PC-9 (cell line): ENCODE data around the gene GNAS. TPM values are rescaled to one million over a fixed set of nuclear protein-coding genes. Genes with fewer than 3 reads are reported as not detected.

ENCODE experiments used
- BruUV-seq: library from RNA; stranded (reverse); fragments of 400-500 nt; replicated peaks from 2 replicates; lab custom pipeline; 2021; lab: Mats Ljungman, UMichigan
- CTCF ChIA-PET: fragments of 300-600 bp; sonication (Branson Sonifier 250); formaldehyde crosslinking; loops from one replicate; lab custom pipeline; 2022; ENCODE audit warnings: antibody characterized with exemption; lab: Charles Lee
- POLR2A ChIA-PET: fragments of 300-600 bp; sonication (Branson Sonifier 250); formaldehyde crosslinking; loops from one replicate; lab custom pipeline; 2022; ENCODE audit warnings: antibody characterized with exemption; ENCODE audit not compliant: unreplicated experiment; lab: Charles Lee
- DNase-seq, 2 experiments: peaks; one replicate each; pipeline versions ENCODE4 v3.0.0 to v3.0.0-alpha.2; 2015 to 2022; ENCODE audit warnings: mixed read lengths in 1 of 2
- H2AFZ ChIP-seq: fragments of 200-600 bp; sonication (generic); 2 replicates; pipeline ENCODE4 v1.8.1; 2017; ENCODE audit warnings: antibody characterized with exemption
- H3F3A ChIP-seq: fragments of 200-600 bp; sonication (generic); 2 replicates; pipeline ENCODE4 v1.8.1; 2017; ENCODE audit warnings: antibody characterized with exemption, mild to moderate bottlenecking, low read depth; ENCODE audit not compliant: insufficient read depth
- H3K27ac ChIP-seq: fragments of 200-600 bp; sonication (generic); 2 replicates; pipeline ENCODE4 v1.6.1; 2016; ENCODE audit warnings: mixed run types
- H3K27me3 ChIP-seq: fragments of 200-600 bp; sonication (generic); 2 replicates; pipeline ENCODE4 v1.6.1; 2016; ENCODE audit warnings: low read depth, mixed run types; ENCODE audit not compliant: insufficient read depth
- H3K36me3 ChIP-seq: fragments of 200-600 bp; sonication (generic); 2 replicates; pipeline ENCODE4 v1.6.1; 2016; ENCODE audit warnings: low read depth, mixed run types
- H3K4me1 ChIP-seq: fragments of 200-600 bp; sonication (generic); replicated peaks from 2 replicates; pipeline ENCODE4 v1.6.1; 2016; ENCODE audit warnings: mixed run types; ENCODE audit not compliant: insufficient read depth
- H3K4me2 ChIP-seq: fragments of 200-600 bp; sonication (generic); 2 replicates; pipeline ENCODE4 v1.6.1; 2017; ENCODE audit warnings: mixed run types
- H3K4me3 ChIP-seq: fragments of 200-600 bp; sonication (generic); 2 replicates; pipeline ENCODE4 v1.6.1; 2016; ENCODE audit warnings: mixed run types
- H3K79me2 ChIP-seq: fragments of 200-600 bp; sonication (generic); 2 replicates; pipeline ENCODE4 v1.6.1; 2017; ENCODE audit warnings: low read depth, mixed run types
- H3K9me2 ChIP-seq: fragments of 200-600 bp; sonication (generic); 2 replicates; pipeline ENCODE4 v1.8.1; 2017; ENCODE audit warnings: mild to moderate bottlenecking; ENCODE audit not compliant: insufficient read depth
- H3K9me3 ChIP-seq: fragments of 200-600 bp; sonication (generic); 2 replicates; pipeline ENCODE4 v1.8.1; 2016; ENCODE audit warnings: low read depth; ENCODE audit not compliant: insufficient read depth
- H4K20me1 ChIP-seq: fragments of 200-600 bp; sonication (generic); 2 replicates; pipeline ENCODE4 v1.8.1; 2017; ENCODE audit not compliant: insufficient read depth
- EZH2 ChIP-seq: fragments of 200-600 bp; sonication (generic); IDR thresholded peaks from 2 replicates; pipeline ENCODE4 v1.8.0; 2017; ENCODE audit warnings: antibody characterized with exemption, low read depth
- intact Hi-C: fragments of 100-400 bp; cut with micrococcal nuclease; formaldehyde crosslinking; loops from one replicate; pipeline ENCODE4 v1.10.0; 2022; ENCODE audit not compliant: unreplicated experiment
- total RNA-seq: library from RNA; stranded (reverse); gene quantifications from 2 replicates; pipeline ENCODE4 v1.2.3, GENCODE V29; 2021
- TF ChIP-seq, protein P1 (sequence below): fragments of 200-600 bp; sonication (generic); conservative IDR thresholded peaks from 2 replicates; pipeline ENCODE4 v1.6.1; 2017; ENCODE audit warnings: mixed run types, antibody characterized with exemption, mild to moderate bottlenecking, moderate library complexity

The GNAS gene
- total RNA-seq, 1 experiment from 2014 or later, result 929 TPM

DNA sequence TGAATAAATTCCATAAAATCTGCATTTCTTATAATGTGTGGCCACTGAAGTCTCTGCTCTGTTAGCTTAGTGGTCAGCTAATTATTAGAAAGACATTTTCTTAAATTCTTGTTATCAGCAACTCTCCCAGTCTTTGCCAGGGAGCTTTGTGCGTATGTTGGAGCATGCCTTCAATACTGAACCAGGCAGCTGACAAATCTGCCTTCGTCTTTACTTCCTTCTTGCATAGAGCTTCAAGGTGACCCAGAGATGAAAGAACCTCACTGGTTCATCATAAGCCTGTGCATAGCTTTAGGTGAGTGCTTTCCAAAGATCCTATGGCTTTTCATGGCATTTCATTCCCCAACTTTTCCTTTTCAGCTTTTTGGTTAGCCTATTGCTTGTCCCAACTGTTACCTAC lies 85.6 kb downstream of the GNAS start:
- CTCF ChIA-PET, result interaction anchor here (0.7 kb wide), 1 partner anchor 118 kb away, joined by 5 read pairs; no protein-coding TSS in a partner anchor
- H3K27ac ChIP-seq, result no peak overlapping the region
- no peak for DNase-seq
- TF ChIP-seq, protein P1, sequence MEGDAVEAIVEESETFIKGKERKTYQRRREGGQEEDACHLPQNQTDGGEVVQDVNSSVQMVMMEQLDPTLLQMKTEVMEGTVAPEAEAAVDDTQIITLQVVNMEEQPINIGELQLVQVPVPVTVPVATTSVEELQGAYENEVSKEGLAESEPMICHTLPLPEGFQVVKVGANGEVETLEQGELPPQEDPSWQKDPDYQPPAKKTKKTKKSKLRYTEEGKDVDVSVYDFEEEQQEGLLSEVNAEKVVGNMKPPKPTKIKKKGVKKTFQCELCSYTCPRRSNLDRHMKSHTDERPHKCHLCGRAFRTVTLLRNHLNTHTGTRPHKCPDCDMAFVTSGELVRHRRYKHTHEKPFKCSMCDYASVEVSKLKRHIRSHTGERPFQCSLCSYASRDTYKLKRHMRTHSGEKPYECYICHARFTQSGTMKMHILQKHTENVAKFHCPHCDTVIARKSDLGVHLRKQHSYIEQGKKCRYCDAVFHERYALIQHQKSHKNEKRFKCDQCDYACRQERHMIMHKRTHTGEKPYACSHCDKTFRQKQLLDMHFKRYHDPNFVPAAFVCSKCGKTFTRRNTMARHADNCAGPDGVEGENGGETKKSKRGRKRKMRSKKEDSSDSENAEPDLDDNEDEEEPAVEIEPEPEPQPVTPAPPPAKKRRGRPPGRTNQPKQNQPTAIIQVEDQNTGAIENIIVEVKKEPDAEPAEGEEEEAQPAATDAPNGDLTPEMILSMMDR, result no peak
- no peak for TF ChIP-seq EZH2
- BruUV-seq, result no TSS peak
- H3K4me2 ChIP-seq, result no peak overlapping the region
- H3K27me3 ChIP-seq, result no peaks in the 10 kb centered on the region
- no peaks in the 10 kb centered on the region for H3F3A ChIP-seq
- POLR2A ChIA-PET, result no interaction called here
- H3K9me2 ChIP-seq, result no peaks in the 10 kb centered on the region
- H2AFZ ChIP-seq, result peak overlapping the region; percentile 31; the same call in 1 of the 2 replicates
- H3K79me2 ChIP-seq, result no peaks in the 10 kb centered on the region
- intact Hi-C loops, result no loop called here
- H4K20me1 ChIP-seq, result no peaks in the 10 kb centered on the region
- H3K9me3 ChIP-seq, result no peaks in the 10 kb centered on the region
- no peak overlapping the region for H3K4me3 ChIP-seq
- H3K4me1 ChIP-seq, result peaks cover 10% of the 10 kb centered on the region; the same call in 1 of the 2 replicates
- no peaks in the 10 kb centered on the region for H3K36me3 ChIP-seq

DNA sequence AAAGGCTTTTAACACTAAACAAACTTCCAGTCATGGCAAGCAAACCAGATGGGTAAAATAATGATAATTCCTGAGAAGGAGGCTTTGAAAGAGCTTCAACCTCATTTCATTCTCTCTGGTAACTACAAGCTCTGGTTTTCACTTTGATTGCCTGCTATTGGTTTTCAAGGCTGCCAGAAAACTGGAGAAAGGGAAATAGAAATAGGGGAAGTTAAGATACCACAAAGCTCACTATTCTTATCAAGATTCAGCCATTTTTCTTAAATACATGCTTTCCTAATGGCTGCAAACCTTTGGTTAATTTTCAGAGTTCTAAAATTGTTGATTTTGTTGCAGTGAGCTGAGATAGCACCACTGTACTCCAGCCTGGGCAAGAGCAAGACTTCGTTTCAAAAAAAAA lies 86.0 kb downstream of the GNAS start:
- CTCF ChIA-PET, result interaction anchor here (0.7 kb wide), 1 partner anchor 118 kb away, joined by 5 read pairs; no protein-coding TSS in a partner anchor
- no peak overlapping the region for H3K4me2 ChIP-seq
- H3K9me2 ChIP-seq, result no peaks in the 10 kb centered on the region
- H3F3A ChIP-seq, result no peaks in the 10 kb centered on the region
- no peaks in the 10 kb centered on the region for H3K36me3 ChIP-seq
- no peak for DNase-seq
- no peaks in the 10 kb centered on the region for H3K9me3 ChIP-seq
- H4K20me1 ChIP-seq, result no peaks in the 10 kb centered on the region
- BruUV-seq, result no TSS peak
- peaks cover 11% of the 10 kb centered on the region for H3K4me1 ChIP-seq
- no peak overlapping the region for H3K27ac ChIP-seq
- no peak overlapping the region for H3K4me3 ChIP-seq
- POLR2A ChIA-PET, result no interaction called here
- intact Hi-C loops, result no loop called here
- H2AFZ ChIP-seq, result peak overlapping the region; percentile 31; the same call in 1 of the 2 replicates
- no peaks in the 10 kb centered on the region for H3K79me2 ChIP-seq
- no peaks in the 10 kb centered on the region for H3K27me3 ChIP-seq
- TF ChIP-seq, protein P1, result no peak
- no peak for TF ChIP-seq EZH2

DNA sequence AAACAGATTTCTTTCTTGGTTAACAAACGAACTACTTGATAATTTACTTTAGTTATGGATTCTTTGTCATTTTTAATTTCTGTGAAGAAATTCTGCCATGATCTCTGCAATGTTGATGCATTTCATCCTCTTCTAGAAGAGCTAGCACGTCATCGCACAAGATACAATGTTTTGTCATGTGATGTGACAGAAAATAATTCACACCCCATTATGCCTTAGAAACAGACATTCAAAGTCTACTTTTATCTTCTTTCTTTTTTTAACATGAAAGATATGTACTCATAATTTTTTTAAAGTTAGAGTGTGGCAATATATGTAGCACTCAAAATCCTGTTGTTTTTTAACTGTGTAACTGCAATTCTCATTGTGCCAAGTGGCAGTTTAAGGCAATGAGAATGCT lies 89.0 kb downstream of the GNAS start:
- peaks cover 37% of the 10 kb centered on the region for H3K4me1 ChIP-seq
- intact Hi-C loops, result no loop called here
- BruUV-seq, result no TSS peak

More for the DNA sequence above, 89.0 kb downstream of the GNAS start:
- no peak for DNase-seq
- peaks cover 24% of the 10 kb centered on the region; the same call in 1 of the 2 replicates for H3F3A ChIP-seq
- no peak overlapping the region for H3K4me3 ChIP-seq
- no peaks in the 10 kb centered on the region for H3K27me3 ChIP-seq
- H3K79me2 ChIP-seq, result no peaks in the 10 kb centered on the region
- no peak overlapping the region for H3K27ac ChIP-seq
- no peaks in the 10 kb centered on the region for H3K9me3 ChIP-seq
- H3K36me3 ChIP-seq, result no peaks in the 10 kb centered on the region
- no peak overlapping the region for H2AFZ ChIP-seq
- no peaks in the 10 kb centered on the region for H3K9me2 ChIP-seq
- TF ChIP-seq, protein P1, result no peak
- TF ChIP-seq EZH2, result no peak
- CTCF ChIA-PET, result no interaction called here
- no peaks in the 10 kb centered on the region for H4K20me1 ChIP-seq
- H3K4me2 ChIP-seq, result no peak overlapping the region
- POLR2A ChIA-PET, result no interaction called here
